Limb (tissue), 2 donors: ENCODE results near the gene EPHA2.

Experiments used
- DNase-seq, 2 donors: peaks; one replicate each; pipeline ENCODE4 v3.0.0-alpha.2; 2016; ENCODE audit errors: extremely low spot score in 2 of 2

The EPHA2 gene

DNA sequence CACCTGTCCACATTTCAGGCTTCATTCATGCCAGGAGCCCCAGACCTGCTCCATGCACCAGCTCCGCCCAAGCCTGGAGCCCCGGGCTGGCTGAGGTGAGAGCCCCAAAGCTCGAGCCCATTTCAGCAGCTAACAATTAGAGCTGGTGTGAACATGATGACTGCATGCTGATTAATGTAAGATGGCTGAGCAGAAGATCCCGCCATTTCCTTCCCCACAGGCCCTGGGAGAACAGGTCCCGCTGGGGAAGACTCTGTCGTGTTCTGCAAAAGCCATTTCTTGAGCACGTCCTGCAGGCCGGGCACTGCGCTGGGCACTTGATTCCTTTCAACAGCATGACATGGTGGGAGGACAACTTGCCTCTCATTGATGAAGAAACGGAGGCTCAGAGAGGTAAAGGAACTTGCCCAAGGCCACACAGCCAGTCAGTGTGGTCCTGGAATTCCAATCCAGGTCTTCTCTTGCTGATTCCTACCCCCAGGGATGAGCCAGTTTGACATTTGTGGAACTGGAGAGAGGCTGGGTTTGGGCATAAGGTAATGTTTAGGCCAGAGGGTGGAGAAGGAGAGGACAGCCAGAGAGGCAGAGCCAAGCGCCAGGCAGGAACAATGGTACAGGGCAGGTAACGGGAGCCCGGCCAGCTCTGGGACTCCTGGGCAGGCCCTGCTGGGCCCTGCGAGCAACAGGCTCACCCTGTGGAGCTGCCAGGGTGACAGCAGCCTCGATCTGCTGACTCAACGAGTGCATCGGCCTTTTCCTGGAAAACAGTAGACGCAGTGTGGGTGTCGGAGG is 28.1 kb upstream of the EPHA2 start:
- no peak for DNase-seq

DNA sequence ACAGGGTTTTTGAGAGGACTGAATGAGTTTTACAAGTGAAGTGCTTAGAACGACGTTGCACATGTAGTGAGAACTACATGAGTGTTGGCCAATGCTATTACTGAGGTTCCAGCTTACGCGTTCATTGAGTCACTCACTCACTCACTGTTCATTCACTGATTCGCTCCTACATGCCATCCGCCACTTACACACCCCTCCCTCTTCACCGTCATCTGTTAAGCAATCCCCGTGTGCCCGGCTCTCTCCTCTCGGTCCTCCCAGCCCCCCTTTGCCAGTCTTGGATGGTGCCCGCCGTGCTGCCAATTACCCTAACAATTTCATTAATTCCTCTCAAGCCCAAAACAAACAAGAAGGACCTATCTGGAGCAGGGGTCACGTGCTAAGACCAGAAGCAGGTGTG is 27.3 kb upstream of the EPHA2 start:
- DNase-seq, result no peak

DNA sequence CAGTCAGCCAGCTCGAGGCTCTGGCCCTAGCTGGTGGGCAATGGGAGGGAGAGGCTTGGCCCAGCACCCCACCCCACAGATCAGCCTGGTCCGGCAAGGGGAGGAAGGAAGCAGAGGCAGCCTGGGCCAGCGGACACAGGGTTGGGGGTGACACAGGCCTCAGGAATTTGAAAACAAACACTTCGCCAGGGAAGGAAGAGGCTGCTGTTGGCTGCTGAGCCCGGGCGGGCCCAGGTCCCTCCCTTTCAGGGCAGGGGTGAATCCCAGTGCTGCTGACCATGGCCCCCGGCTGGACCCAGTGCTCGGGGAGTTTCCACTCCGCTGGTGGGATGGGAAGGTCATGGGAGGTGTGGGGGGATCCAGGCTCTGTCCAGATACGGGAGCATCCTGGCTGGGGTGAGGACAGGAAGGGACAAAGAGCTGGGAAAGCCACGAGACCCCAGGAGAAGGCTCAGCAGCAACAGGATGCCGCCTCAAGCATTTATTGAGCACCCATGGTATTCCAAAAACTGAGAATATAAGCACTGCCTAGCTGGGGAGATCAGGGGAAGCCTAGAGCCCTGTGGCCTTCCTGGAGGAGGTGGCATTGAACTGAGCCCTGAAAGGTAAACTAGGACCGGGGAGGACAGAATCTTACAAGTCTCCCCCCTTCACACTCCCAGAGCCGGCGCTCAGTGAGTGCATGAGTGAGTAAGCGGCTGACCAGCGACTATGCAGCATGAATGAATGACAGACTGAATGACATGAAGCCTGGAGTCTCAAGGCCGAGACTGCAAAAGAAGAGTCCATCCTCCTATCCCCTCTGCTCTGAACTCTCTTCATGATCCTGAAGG is 26.2 kb upstream of the EPHA2 start:
- DNase-seq, result peak in 1 of 2 donors; percentile 71

DNA sequence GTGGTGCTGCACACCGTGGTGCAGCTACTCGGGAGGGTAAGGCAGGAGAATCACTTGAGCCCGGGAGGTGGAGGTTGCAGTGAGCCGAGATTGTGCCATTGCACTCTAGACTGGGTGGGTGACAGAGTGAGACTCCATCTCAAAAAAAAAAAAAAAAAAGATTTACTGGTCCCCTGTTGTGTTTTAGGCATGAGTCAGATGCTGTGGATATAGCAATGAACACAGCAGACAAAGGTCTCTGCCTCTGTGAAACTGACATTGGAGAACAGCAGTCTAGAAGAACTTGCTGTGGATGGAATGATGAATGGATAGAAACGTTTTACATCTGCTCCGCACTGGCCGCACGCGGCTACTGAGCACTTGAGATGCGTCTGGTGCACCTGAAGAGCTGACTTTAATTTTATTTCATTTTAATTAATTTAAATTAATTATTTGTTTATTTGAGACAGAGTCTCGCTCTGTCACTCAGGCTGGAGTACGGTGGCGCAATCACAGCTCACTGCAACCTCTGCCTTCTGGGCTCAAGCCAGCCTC is 24.5 kb upstream of the EPHA2 start:
- no peak for DNase-seq

DNA sequence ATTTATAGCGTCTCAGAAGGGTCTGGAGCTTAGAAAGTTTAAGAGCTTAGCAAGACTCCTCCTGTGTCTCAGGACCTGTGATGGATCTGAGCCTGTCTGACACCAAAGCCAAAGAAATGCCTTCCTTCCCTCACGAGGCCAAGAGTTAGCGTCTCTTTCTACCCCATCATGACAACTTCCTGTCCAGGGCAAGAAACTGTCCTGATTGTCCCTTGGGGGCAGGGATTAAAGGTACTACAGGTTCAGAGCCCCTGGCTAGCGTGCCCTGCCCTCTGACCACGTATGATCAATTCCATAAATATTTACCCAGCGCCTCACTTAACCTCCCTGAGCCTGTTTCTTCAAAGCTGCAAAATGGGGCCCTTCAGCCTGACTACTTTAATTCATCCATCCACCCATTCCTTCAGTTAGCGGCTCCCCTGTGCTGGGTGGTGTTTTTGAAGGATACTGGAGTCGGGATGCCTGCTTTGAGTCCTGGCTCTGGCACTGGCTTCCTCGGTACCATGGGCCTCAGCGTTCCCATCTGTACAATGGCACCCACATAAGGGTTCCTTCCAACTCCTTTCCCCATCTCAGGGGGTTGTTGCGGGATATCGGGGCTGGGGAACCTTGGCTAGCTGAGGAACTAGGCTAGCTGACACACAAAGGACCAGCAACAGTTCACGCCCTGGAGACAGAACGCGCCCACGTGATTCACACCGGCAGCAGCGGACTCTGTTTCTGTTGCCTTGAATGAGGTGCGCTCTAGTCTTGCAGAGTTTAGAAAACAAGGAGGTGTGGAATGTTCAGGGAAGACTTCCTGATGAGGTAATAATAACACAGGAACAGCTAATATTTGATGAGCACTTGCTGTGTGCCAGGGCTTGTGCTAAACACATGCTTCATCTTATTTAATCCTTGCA is 23.0 kb upstream of the EPHA2 start:
- DNase-seq, result no peak

DNA sequence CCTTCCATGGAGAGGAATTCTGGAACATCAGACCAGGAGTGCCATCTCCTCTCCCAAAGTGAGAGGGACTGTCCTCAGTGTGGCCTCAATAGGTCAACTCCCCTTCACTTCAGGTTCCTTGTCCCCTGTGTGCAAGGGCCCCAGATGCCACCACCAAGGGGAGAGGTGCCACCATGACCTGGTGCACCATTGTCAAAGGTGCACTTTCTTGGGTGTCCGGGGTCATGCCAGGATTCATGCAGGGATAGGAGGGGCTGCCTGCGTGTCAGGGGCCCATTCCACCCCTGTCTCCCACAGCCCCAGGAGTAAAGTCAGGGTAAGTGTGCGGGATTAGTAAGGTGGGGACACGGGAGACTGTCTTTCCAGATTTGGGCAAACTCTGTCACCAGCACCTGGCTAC is 21.4 kb upstream of the EPHA2 start:
- no peak for DNase-seq

DNA sequence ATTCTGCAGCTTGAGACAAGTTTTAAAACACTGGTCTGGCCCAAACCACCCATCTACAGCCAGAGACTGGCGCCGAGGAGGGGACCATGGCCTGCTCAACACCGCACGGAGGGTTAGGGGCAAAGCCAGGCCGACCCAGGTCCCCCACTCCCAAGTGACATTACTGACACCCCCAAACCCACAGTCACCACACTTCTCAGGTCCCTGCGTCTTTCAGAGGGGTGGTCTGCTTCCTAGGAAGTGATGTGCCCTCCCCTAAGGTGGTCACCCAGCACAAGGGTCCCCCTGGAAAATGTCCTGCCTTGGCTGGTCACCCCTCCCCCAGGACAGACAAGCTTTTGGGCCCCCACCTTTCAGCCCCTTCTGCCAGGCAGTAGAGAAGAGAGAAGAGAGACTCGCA is 20.8 kb upstream of the EPHA2 start:
- no peak for DNase-seq

DNA sequence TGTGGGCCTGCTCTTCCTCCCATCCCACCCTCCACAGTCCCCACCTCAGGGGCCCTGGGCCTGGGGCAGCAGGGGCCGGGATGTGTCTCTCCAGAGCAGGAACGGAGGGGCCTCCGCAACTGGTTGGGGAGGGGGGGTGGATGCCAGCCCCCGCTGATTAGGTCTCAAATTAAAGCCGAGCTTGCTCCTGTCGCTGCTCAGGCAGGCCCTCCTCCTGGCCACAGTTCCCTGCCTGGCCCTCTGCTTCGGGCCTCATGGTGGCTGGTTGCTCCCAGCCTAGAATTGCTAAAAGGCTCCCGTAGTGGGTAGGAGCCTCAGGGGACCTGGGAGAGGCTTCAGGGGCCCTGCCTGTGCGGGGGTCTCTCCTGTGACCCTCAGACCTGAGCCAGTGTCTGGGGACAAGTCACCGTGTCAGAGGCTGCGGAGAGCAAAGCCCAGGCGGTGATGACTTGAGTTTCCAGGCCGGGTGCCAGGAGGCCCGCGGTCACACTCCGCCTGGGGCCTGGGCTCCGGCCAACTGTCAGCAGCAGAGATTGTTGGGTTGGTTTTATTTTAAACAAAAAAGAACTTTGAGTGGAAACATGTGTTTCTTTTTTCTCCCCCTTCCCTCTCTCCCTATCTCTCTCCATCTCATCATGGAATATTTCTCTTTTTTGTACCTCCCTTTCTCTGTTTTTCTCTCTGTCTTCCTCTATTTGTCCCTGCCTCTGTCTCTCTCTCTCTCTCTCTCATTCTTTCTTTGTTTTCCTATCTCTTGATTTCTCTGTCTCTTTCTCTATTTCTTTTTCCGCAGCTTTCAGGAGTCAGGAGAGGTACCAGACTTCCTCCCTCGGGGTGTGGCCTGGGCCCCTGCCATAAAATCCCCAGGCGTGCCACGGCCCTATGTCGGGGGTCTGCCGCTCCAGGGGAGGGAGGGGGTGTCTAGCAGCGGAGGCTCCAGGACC is 20.0 kb upstream of the EPHA2 start:
- peak; percentile 91 for DNase-seq

DNA sequence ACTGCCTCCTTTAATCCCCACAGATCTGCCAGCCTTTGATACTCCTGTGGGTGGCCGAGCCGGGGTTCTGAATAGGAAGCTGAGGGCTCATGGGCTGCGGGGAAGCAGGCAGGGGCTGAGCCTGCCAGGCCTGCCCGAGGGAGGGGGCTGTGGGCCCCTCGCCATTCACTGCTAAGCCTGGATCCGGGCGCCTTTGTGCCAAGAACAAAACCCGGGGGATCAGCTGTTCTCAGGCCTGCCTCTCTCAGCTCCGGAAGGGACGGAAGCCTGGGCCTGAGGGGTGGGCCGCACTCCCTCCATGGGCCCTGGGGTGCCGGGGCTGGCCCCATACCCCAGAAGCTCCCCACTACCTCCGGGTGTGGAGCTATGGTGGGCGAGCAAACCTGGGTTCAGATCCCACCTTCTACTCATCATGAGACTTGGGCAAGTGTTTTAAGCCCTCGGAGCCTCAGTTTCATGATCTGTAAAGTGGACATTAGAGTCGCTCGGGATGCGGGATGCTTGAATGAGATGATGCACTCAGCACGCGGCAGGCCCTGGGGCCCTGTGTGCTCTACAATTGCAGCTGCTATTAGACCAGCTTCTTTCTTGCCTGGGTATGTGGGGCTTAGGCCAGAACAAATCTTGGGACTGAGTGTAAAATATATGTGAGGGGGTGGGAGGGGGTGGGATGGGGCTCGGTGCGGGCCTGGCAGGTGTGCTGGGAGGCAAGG is 19.2 kb upstream of the EPHA2 start:
- peak in 1 of 2 donors; percentile 68 for DNase-seq

DNA sequence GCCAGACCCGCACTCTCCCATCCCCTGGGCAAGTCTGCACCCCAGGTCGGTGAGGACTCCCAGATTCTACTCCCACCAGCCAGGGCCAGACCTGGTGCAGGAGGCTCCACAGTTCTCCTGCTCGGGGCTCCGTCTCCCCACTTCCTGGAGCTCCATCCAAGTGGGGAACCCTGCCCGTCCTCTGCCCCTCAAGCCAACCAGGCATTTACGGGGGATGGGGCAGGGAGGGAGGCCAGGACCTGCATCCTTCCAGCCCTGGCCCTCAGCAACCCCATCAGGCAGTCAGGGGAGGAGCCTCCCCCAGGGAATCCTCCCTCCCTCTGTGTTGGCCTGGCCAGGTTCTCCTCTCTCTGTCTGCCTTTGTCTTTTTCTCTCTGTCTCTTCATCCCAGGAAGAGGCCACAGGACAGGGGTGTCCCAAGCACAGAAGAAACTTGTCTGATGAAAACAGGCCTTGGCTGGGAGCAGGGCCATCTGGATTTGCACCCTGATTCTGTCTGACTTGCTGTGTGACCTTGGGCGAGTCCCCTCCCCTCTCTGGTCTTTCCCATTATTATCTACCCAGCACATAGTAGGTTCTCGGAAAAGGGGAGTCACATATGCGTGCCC is 18.5 kb upstream of the EPHA2 start:
- DNase-seq, result no peak

DNA sequence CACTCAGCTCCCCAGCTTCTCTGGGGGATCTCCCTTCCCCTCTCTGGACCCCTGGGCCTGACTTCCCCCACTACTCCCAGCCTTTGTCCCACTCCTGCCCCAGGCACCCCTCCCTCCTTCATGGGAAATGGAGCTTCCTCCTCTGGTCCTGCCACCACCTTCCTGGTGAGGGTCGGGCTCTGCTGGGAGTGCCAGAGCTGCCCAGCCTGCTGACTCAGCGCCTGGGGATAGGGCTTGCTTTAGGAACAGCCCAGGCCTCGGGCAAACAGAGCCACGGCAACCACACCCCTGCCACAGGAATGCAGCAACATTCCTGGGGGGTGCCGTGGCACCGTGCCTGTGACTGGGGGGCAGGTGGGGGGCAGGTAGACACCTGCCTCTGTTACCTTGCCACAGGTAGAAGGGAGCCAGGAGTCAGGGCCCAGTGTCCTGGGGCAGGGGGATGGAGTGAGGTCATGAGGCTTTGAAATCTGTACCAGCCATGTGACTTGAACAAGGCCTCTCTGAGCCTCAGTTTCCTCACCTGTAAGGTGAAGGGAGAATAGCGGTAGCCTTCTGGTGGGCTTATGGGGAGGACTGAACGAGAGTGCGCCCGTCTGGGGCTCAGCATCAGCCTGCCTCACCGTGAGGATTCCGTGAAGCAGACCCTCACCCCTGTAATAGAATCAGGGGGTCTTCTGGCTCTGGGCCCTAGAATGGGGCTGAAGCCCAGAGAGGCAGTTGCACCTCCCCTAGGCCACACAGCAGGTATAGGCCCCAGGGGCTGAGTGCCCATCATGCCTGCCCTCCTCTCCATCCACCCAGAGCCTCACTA is 17.8 kb upstream of the EPHA2 start:
- DNase-seq, result no peak

DNA sequence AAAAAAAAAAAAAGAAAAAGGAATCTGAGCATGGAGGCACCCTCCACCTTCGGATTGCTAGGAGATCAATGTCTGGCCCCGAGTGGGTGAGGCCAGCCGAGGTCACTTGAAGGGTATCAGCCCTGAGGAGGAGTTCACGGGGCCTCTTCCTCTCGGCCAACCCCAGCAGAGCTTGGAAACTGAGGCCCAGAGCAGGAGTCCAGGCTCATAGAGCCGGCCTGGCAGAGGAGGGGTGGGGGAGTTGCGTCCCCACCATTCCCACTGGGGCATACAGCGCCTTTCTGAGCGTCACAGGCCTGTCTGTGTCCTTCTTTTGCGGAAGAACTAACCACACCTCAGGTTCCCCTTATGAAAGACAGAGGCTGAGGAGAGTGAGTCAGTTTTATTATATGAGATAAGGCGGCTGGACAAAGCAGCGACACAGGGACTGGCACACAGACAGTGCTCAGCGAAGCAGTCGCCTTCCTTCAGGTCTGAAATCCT is 17.1 kb upstream of the EPHA2 start:
- DNase-seq, result no peak

DNA sequence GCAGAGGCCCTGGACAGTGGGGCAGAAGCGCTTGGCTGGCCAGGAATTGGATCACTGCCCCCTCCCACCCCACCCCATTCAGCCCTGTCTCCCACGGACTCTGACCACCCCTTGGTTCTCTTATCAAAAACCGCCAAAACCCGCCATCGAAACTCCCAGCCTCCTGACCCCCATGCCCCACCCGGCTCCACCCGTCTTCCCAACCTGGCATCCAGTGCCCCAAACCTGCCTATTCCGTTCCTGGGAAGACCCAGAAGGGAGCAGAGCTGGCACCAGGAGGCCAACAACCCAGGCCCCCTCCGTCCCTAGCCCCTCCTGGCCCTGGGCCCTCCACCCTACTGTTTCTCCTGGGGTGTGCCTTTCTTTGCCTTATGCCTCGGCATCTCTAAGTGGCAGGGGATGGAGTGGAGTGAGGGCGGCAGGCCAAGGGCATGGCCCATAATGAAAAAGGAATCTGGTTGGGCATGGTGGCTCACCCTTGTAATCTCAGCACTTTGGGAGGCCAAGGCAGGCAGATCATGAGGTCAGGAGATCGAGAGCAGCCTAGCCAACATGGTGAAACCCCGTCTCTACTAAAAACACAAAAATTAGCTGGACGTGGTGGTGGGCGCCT is 16.5 kb upstream of the EPHA2 start:
- no peak for DNase-seq

DNA sequence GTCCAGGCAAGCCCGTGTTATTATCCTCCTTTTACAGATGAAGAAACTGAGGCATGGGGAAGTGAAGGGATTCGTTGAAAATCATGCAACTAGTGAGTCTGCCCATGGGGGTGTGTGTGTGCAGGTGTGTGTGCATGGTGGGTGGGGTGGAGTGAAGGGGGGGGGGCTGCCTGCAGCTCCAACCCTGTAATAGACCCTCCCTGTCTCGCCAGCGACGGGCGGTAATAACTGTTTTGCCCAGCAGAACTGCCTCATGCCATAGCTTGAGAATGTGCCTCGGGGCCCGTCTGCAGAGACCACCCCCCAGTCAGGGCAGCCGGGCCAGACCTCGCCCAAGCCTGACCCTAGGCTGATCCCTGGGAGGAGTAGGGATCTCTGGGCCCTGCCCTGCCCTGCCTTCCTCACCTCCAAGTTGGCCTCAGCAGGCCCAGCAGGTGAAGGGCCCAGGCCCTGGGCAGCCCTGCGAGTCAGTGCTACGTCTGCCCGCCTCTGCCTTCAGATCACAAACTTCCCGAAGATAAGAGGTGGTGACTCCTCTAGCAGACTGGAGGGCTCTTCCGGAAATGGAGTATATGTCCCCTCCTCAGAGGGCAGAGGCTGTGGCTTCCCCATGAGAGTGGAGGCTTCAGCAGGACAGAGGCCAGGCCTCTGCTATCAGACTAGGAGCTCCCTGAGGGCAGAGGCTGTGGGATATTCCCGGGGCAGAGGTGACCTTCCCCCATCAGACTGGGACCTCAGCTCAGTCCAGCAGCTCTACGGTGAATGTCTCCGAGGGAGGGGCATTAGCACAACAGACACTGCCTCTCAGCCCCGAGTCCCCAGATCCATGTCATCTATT is 15.7 kb upstream of the EPHA2 start:
- DNase-seq, result no peak

DNA sequence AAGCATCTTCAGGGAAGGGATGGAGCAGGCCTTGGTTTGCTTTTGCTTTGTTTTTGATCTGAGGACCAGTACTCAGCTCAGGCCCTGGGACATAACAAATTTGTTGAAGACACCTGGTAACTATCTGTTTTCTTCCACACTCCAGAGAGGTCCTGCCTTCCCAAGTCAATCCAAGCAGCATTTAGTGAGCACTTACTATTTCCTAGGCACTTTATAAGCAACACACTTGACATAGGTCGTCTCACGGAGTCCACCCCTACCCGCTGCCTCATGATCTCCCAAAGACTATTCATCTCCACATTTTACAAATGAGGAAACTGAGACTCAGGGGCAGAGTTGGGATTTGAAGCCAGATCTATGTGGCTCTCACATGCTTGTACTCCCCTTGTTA is 14.4 kb upstream of the EPHA2 start:
- DNase-seq, result no peak

DNA sequence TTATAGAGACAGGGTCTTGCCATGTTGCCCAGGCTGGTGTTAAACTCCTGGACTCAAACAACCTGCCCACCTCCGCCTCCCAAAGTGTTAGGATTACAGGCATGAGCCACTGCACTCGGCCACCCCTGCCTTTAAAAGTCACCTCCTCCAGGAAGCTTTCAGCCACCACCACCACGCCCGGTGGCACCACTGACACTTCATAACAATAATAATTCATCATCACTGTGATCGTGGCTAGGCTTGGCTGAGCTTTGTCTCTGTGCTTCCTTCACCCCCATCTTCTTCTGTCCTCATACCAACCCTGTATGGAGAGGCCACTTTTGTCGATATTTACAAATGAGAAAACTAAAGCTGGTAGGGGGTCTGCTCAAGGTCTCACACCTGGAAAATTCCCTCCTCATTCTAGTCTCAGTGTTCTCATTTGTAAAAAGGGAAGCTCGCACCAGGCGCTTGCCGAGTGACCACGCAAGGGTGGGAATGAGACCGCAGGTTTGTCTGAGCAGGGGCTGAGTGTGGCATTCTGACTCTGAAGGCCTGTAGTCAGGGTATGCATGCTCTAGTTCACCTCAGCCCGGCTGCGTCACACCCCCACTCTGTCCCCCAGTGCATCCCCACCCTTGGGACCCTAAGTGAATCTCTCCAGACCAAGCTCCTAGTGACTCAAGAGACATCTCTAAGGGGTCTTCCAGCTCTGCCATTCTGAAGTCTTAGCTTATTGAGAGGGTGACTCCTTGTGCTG is 12.9 kb upstream of the EPHA2 start:
- DNase-seq, result no peak
